Natural killer cell (primary cell): Measurements from ENCODE around the gene TMEM39A. TPM values are rescaled to one million over a fixed set of nuclear protein-coding genes. Genes with fewer than 3 reads are reported as not detected.

Experiments
- ATAC-seq, 3 donors: fragments of 150-1000 bp in 2 of 3; fragments of 200-7000 bp in 1 of 3; cut with Tn5 transposase; 1 replicate in 1 of 3; 2 replicates in 2 of 3; pipeline ENCODE4 v1.10.0; 2021; ENCODE audit warnings: mild to moderate bottlenecking in 2 of 3, moderate library complexity in 2 of 3
- DNase-seq, 2 donors: peaks; one replicate each; pipeline versions ENCODE4 v3.0.0 to v3.0.0-alpha.2; 2013 to 2021; ENCODE audit warnings: mixed read lengths in 1 of 2
- H3K27ac ChIP-seq: one replicate; pipeline ENCODE4 v1.5.1; 2013; ENCODE audit warnings: mild to moderate bottlenecking, low read length
- H3K27me3 ChIP-seq: one replicate; pipeline ENCODE4 v1.6.1; 2013; ENCODE audit warnings: low read length; ENCODE audit not compliant: control insufficient read depth, insufficient read depth
- H3K36me3 ChIP-seq: one replicate; pipeline ENCODE4 v1.6.1; 2013; ENCODE audit warnings: low read length; ENCODE audit not compliant: control insufficient read depth, insufficient read depth
- H3K4me1 ChIP-seq: one replicate; pipeline ENCODE4 v1.6.1; 2013; ENCODE audit warnings: low read length; ENCODE audit not compliant: control insufficient read depth, insufficient read depth
- H3K4me3 ChIP-seq: one replicate; pipeline ENCODE4 v1.5.1; 2013; ENCODE audit warnings: low read length
- H3K9me3 ChIP-seq: one replicate; pipeline ENCODE4 v1.6.1; 2013; ENCODE audit warnings: low read length; ENCODE audit not compliant: control insufficient read depth, insufficient read depth
- H3K27ac Mint-ChIP-seq, 2 donors: one replicate each; pipeline ENCODE4 v1.8.0; 2022; ENCODE audit warnings: mild to moderate bottlenecking in 2 of 2, mixed read lengths in 2 of 2, moderate library complexity in 1 of 2
- H3K27me3 Mint-ChIP-seq, 2 donors: one replicate each; pipeline ENCODE4 v1.8.0; 2022; ENCODE audit warnings: low read depth in 2 of 2, mixed read lengths in 2 of 2
- H3K36me3 Mint-ChIP-seq: one replicate; pipeline ENCODE4 v1.8.0; 2022; ENCODE audit warnings: mixed read lengths
- H3K4me1 Mint-ChIP-seq, 2 donors: one replicate each; pipeline ENCODE4 v1.8.0; 2022; ENCODE audit warnings: mixed read lengths in 2 of 2
- H3K4me3 Mint-ChIP-seq: one replicate; pipeline ENCODE4 v1.8.0; 2022; ENCODE audit warnings: mild to moderate bottlenecking, moderate library complexity, mixed read lengths
- H3K9me3 Mint-ChIP-seq, 2 donors: one replicate each; pipeline ENCODE4 v1.8.0; 2022; ENCODE audit warnings: mixed read lengths in 2 of 2
- WGBS: methylation state at CpG from one replicate; pipeline ENCODE4 v1.1.7; 2013; ENCODE audit warnings: missing lambda C conversion rate; ENCODE audit not compliant: insufficient coverage; 5-methylcytosine and 5-hydroxymethylcytosine counted together
- intact Hi-C: fragments of 100-400 bp; cut with micrococcal nuclease; formaldehyde crosslinking; loops from one replicate; pipeline ENCODE4 v1.14.2; 2022
- total RNA-seq, 4 donors: library from RNA; stranded (reverse); fragments of 120-200 nt in 1 of 4; gene quantifications; one replicate each; pipeline versions ENCODE4 v1.2.3 to v1.2.4, GENCODE V29; 2013 to 2022
- TF ChIP-seq, protein P1 (sequence below): fragments of 200-600 bp; IDR thresholded peaks from one replicate; pipeline ENCODE4 v1.8.0; 2022; ENCODE audit warnings: antibody characterized with exemption

Gene TMEM39A
- total RNA-seq, 3 donors from 2014 or later (not counting 1 experiment from before 2014, with no cell fraction given): 64.2 to 76.5 (median 64.7) TPM

- Histone ChIP-seq H3K4me1 (peaks cover 14% of the 10 kb centered on the region), H3K27me3 (no peaks in the 10 kb centered on the region), H3K27ac (no peak overlapping the region), H3K9me3 (no peaks in the 10 kb centered on the region), H3K4me3 (no peak overlapping the region), H3K36me3 (peaks cover 8% of the 10 kb centered on the region)
- ATAC-seq (no peak), DNase-seq (no peak)
- H3K27me3 Mint-ChIP-seq: no peaks in the 10 kb centered on the region
- peaks cover 16 to 18% of the 10 kb centered on the region in 2 donors for H3K4me1 Mint-ChIP-seq
- H3K36me3 Mint-ChIP-seq: no peaks in the 10 kb centered on the region
- intact Hi-C loops: no loop called here
- H3K4me3 Mint-ChIP-seq: no peak overlapping the region
- H3K9me3 Mint-ChIP-seq: no peaks in the 10 kb centered on the region
- H3K27ac Mint-ChIP-seq: peak overlapping the region in 1 of 2 donors; percentile 27
- TF ChIP-seq, protein P1, sequence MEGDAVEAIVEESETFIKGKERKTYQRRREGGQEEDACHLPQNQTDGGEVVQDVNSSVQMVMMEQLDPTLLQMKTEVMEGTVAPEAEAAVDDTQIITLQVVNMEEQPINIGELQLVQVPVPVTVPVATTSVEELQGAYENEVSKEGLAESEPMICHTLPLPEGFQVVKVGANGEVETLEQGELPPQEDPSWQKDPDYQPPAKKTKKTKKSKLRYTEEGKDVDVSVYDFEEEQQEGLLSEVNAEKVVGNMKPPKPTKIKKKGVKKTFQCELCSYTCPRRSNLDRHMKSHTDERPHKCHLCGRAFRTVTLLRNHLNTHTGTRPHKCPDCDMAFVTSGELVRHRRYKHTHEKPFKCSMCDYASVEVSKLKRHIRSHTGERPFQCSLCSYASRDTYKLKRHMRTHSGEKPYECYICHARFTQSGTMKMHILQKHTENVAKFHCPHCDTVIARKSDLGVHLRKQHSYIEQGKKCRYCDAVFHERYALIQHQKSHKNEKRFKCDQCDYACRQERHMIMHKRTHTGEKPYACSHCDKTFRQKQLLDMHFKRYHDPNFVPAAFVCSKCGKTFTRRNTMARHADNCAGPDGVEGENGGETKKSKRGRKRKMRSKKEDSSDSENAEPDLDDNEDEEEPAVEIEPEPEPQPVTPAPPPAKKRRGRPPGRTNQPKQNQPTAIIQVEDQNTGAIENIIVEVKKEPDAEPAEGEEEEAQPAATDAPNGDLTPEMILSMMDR: no peak
- WGBS: 94% methylated on average over 1 of the region's 2 CpGs
Measured at GRCh38 chr3:119494597-119494996, 31.2 kb upstream of the TMEM39A start.

DNA sequence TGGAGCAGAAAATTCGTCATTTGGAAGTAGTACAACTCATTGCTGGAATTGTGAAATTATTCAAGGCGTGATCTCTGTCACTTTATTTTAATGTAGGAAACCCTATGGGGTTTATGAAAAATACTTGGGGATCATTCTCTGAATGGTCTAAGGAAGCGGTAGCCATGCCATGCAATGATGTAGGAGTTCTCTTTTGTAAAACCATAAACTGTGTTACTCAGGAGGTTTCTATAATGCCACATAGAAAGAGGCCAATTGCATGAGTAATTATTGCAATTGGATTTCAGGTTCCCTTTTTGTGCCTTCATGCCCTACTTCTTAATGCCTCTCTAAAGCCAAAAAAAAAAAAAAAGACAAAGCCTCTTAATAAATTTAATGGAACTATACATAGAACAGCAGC is 29.4 kb upstream of the TMEM39A start:
- peaks cover 7% of the 10 kb centered on the region in 2 donors for H3K4me1 Mint-ChIP-seq
- H3K4me3 Mint-ChIP-seq: no peak overlapping the region
- intact Hi-C loops: no loop called here
- no peak overlapping the region for H3K4me3 ChIP-seq
- DNase-seq: no peak
- H3K27me3 Mint-ChIP-seq: no peaks in the 10 kb centered on the region
- ATAC-seq: no peak
- 93% methylated on average over 3 of the region's 3 CpGs for WGBS
- no peak overlapping the region for H3K27ac Mint-ChIP-seq
- no peaks in the 10 kb centered on the region for H3K36me3 Mint-ChIP-seq
- H3K4me1 ChIP-seq: peaks cover 2% of the 10 kb centered on the region
- TF ChIP-seq, protein P1: no peak
- no peaks in the 10 kb centered on the region for H3K9me3 ChIP-seq
- H3K9me3 Mint-ChIP-seq: no peaks in the 10 kb centered on the region
- H3K27me3 ChIP-seq: no peaks in the 10 kb centered on the region
- H3K36me3 ChIP-seq: peaks cover 19% of the 10 kb centered on the region
- H3K27ac ChIP-seq: no peak overlapping the region

DNA sequence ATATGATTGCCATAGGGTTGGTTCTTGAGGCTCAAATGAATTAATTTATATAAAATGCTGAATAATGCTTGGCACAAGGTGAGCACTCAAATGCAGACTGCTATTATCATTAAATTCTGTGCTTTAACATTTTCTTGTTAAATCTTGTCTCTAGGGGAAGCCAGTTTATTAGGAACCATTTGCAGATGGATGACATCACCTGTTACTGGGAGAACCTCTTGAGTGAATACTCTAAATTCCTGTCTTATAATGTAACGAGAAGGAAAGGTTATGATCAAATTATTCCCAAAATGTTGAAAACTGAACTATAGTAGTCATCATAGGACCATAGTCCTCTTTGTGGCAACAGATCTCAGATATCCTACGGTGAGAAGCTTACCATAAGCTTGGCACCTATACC is 28.7 kb upstream of the TMEM39A start:
- H3K27ac Mint-ChIP-seq: no peak overlapping the region
- Histone ChIP-seq H3K4me1 (no peaks in the 10 kb centered on the region), H3K27ac (no peak overlapping the region), H3K36me3 (peaks cover 22% of the 10 kb centered on the region), H3K9me3 (no peaks in the 10 kb centered on the region), H3K27me3 (no peaks in the 10 kb centered on the region), H3K4me3 (no peak overlapping the region)
- H3K36me3 Mint-ChIP-seq: no peaks in the 10 kb centered on the region
- H3K4me3 Mint-ChIP-seq: no peak overlapping the region
- TF ChIP-seq, protein P1: no peak
- no peaks in the 10 kb centered on the region for H3K9me3 Mint-ChIP-seq
- DNase-seq (no peak), ATAC-seq (no peak)
- H3K27me3 Mint-ChIP-seq: no peaks in the 10 kb centered on the region
- H3K4me1 Mint-ChIP-seq: peaks cover under 1% of the 10 kb centered on the region in 2 donors
- WGBS: 100% methylated on average over 2 of the region's 2 CpGs
- intact Hi-C loops: no loop called here

- Histone ChIP-seq H3K27ac (no peak overlapping the region), H3K9me3 (no peaks in the 10 kb centered on the region), H3K4me3 (no peak overlapping the region), H3K4me1 (no peaks in the 10 kb centered on the region), H3K27me3 (no peaks in the 10 kb centered on the region), H3K36me3 (peaks cover 41% of the 10 kb centered on the region)
- Mint-ChIP-seq H3K9me3 (no peaks in the 10 kb centered on the region), H3K36me3 (peaks cover 8% of the 10 kb centered on the region), H3K4me1 (no peaks in the 10 kb centered on the region), H3K27ac (no peak overlapping the region), H3K4me3 (no peak overlapping the region), H3K27me3 (no peaks in the 10 kb centered on the region)
- no peak for DNase-seq
- intact Hi-C loops: no loop called here
- WGBS: 97% methylated on average over 2 of the region's 2 CpGs
- TF ChIP-seq, protein P1: no peak
- ATAC-seq: no peak
Measured at GRCh38 chr3:119490153-119490552, 26.7 kb upstream of the TMEM39A start.
